GM23248 (cell line): ENCODE results near the gene KRTAP3-1.

Source experiments
- EZH2 ChIP-seq: fragments of 200-600 bp; sonication (generic); IDR thresholded peaks from 2 replicates; pipeline ENCODE4 v1.6.1; 2018; ENCODE audit warnings: antibody characterized with exemption, mild to moderate bottlenecking; ENCODE audit not compliant: insufficient read depth, poor library complexity, severe bottlenecking
- EZH2phosphoT487 ChIP-seq: fragments of 200-600 bp; sonication (generic); IDR thresholded peaks from 2 replicates; pipeline ENCODE4 v1.6.1; 2018; ENCODE audit warnings: antibody characterized with exemption, moderate library complexity, mild to moderate bottlenecking, low read depth; ENCODE audit not compliant: insufficient read depth

- no peak for TF ChIP-seq EZH2
- TF ChIP-seq EZH2phosphoT487: no peak
These were observed 4.7 kb upstream of the KRTAP3-1 start for GRCh38 chr17:41013606-41014005.
